ENCODE data around the gene CYP3A5. TPM values are rescaled to one million over a fixed set of nuclear protein-coding genes. Genes with fewer than 3 reads are reported as not detected.

The CYP3A5 gene
- total and polyA plus RNA-seq, 10 of the 15 experiments (the other 5 are each of a cell fraction or from before 2014, with no cell fraction given), result 0.05 to 1.3 (median 0.09) TPM; not detected in 2

- BruUV-seq (replicated peaks), result no TSS peak
- ChIA-PET CTCF (no interaction called here), POLR2A (no interaction called here), SMC1A (ENCODE audit: uncharacterized antibody, unreplicated experiment) (no interaction called here), RAD21 (ENCODE audit: unreplicated experiment) (no interaction called here)
- no peak for ATAC-seq
- DNase-seq (ENCODE audit: low read depth, low spot score), result no peak
- H3K4me3 ChIP-seq, result no peak overlapping the region
- in situ Hi-C loops (cut with MboI) (no loop called here), intact Hi-C loops (cut with micrococcal nuclease; ENCODE audit: unreplicated experiment) (no loop called here)
- 70% methylated on average over 7 of the region's 7 CpGs for WGBS (ENCODE audit: insufficient coverage, insufficient replicate concordance, low lambda C conversion rate, missing lambda C conversion rate)
- H3K4me1 ChIP-seq (ENCODE audit: control insufficient read depth, insufficient read depth, low read length), result no peaks in the 10 kb centered on the region
- H3K9me3 ChIP-seq (replicated peaks; ENCODE audit: control insufficient read depth, insufficient read depth, low read length), result no peaks in the 10 kb centered on the region
- H3K4me2 ChIP-seq (ENCODE audit: control insufficient read depth, insufficient read depth), result no peak overlapping the region
- no peak for FAIRE-seq
- no peaks in the 10 kb centered on the region for H3K36me3 ChIP-seq (ENCODE audit: control insufficient read depth in 2 of 2, insufficient read depth in 2 of 2, low read length in 1 of 2)
- H4K20me1 ChIP-seq (ENCODE audit: control insufficient read depth, insufficient read depth), result no peaks in the 10 kb centered on the region
- H3K27me3 ChIP-seq (replicated peaks in 1 of 2; ENCODE audit: control insufficient read depth in 2 of 2, insufficient read depth in 2 of 2, low read length in 1 of 2), result no peaks in the 10 kb centered on the region
- no peak overlapping the region for H3K27ac ChIP-seq (ENCODE audit: control insufficient read depth, insufficient read depth)
- no peaks in the 10 kb centered on the region for H3K79me2 ChIP-seq (ENCODE audit: control insufficient read depth, insufficient read depth, low read length)
- no peak overlapping the region for H3K9ac ChIP-seq (ENCODE audit: control insufficient read depth, insufficient read depth, low read length)
- TF ChIP-seq SMAD1 (IDR thresholded peaks at IDR 0.05; ENCODE audit: low read depth, partially characterized antibody), result no peak
- TF ChIP-seq EED (IDR thresholded peaks at IDR 0.05; ENCODE audit: low read depth), result no peak
- no peak for TF ChIP-seq HDAC6 (IDR thresholded peaks at IDR 0.05; ENCODE audit: unreplicated experiment)
- TF ChIP-seq SPI1 (IDR thresholded peaks at IDR 0.05; ENCODE audit: borderline replicate concordance, insufficient read depth, low read depth, low read length), result no peak
- no peak for TF ChIP-seq MAX (IDR thresholded peaks at IDR 0.05; ENCODE audit: low read depth, low read length)
- no peak for TF ChIP-seq ZBTB33 (IDR thresholded peaks at IDR 0.05)
- no peak for TF ChIP-seq PML (IDR thresholded peaks at IDR 0.05; ENCODE audit: low read length)
- TF ChIP-seq USF2 (IDR thresholded peaks at IDR 0.05; ENCODE audit: borderline replicate concordance, low read depth, low read length), result no peak
- TF ChIP-seq RAD21 (IDR thresholded peaks at IDR 0.05; ENCODE audit: insufficient read depth, low read depth, low read length), result no peak
- no peak for TF ChIP-seq ESRRA (IDR thresholded peaks at IDR 0.05; ENCODE audit: low read length)
- no peak for TF ChIP-seq JUNB (IDR thresholded peaks at IDR 0.05)
- no peak for TF ChIP-seq POLR2AphosphoS5 (IDR thresholded peaks at IDR 0.05; ENCODE audit: low read length)
- no peak overlapping the region for H2AFZ ChIP-seq (ENCODE audit: control insufficient read depth, low read depth, low read length)
These were observed 7.2 kb downstream of the CYP3A5 start for GRCh38 chr7:99672573-99672972.
